HG03558 (cell line): ENCODE data around the gene ELOA.
"Not testable (repeated sequence)": the region's sequence is repeated elsewhere in the genome, so short reads cannot be mapped to it uniquely, and the experiment has no call there.

Experiments used
- ATAC-seq: cut with Tn5 transposase; IDR thresholded peaks from one replicate; pipeline ENCODE4 v1.9.1; 2021; ENCODE audit warnings: moderate number of reproducible peaks; ENCODE audit not compliant: unreplicated experiment; ENCODE audit errors: extremely low read depth

Gene ELOA

GRCh38 chr1:23798662-23799142 is 55.4 kb downstream of the ELOA start:
- no peak for ATAC-seq

- ATAC-seq = no peak
These were observed 55.9 kb downstream of the ELOA start for GRCh38 chr1:23799255-23799569.

- no peak for ATAC-seq
These were observed 56.5 kb downstream of the ELOA start for GRCh38 chr1:23799570-23800399.

- ATAC-seq = peak; percentile 53
These were observed 57.4 kb downstream of the ELOA start, which contains the start of gene GALE for GRCh38 chr1:23800400-23801337. TSS of gene GALE (minus strand) at chr1:23800754. CDS start at chr1:23799007, 1,747 bp downstream.

- ATAC-seq = no peak
These were observed 58.1 kb downstream of the ELOA start for GRCh38 chr1:23801338-23801748.

GRCh38 chr1:23801876-23802275 is 58.6 kb downstream of the ELOA start:
- ATAC-seq = no peak

GRCh38 chr1:23802809-23803342 is 59.6 kb downstream of the ELOA start:
- not testable (repeated sequence) for ATAC-seq

GRCh38 chr1:23803674-23804073 is 60.4 kb downstream of the ELOA start:
- ATAC-seq = no peak

- no peak for ATAC-seq
These were observed 61.0 kb downstream of the ELOA start for GRCh38 chr1:23804183-23804835.

- no peak for ATAC-seq
These were observed 61.8 kb downstream of the ELOA start for GRCh38 chr1:23805025-23805424.

- ATAC-seq = no peak
These were observed 63.0 kb downstream of the ELOA start for GRCh38 chr1:23806280-23806679.

GRCh38 chr1:23807453-23807852 is 64.2 kb downstream of the ELOA start:
- ATAC-seq = no peak

- no peak for ATAC-seq
These were observed 66.5 kb downstream of the ELOA start for GRCh38 chr1:23809751-23810171.

- no peak for ATAC-seq
These were observed 67.7 kb downstream of the ELOA start for GRCh38 chr1:23810818-23811540.
